Natural killer cell (primary cell): ENCODE results near the gene LITAFD. TPM values are rescaled to one million over a fixed set of nuclear protein-coding genes. Genes with fewer than 3 reads are reported as not detected.

Source experiments
- ATAC-seq, 3 donors: fragments of 150-1000 bp in 2 of 3; fragments of 200-7000 bp in 1 of 3; cut with Tn5 transposase; 1 replicate in 1 of 3; 2 replicates in 2 of 3; pipeline ENCODE4 v1.10.0; 2021; ENCODE audit warnings: mild to moderate bottlenecking in 2 of 3, moderate library complexity in 2 of 3
- DNase-seq, 2 donors: peaks; one replicate each; pipeline versions ENCODE4 v3.0.0 to v3.0.0-alpha.2; 2013 to 2021; ENCODE audit warnings: mixed read lengths in 1 of 2
- H3K27ac ChIP-seq: one replicate; pipeline ENCODE4 v1.5.1; 2013; ENCODE audit warnings: mild to moderate bottlenecking, low read length
- H3K27me3 ChIP-seq: one replicate; pipeline ENCODE4 v1.6.1; 2013; ENCODE audit warnings: low read length; ENCODE audit not compliant: control insufficient read depth, insufficient read depth
- H3K36me3 ChIP-seq: one replicate; pipeline ENCODE4 v1.6.1; 2013; ENCODE audit warnings: low read length; ENCODE audit not compliant: control insufficient read depth, insufficient read depth
- H3K4me1 ChIP-seq: one replicate; pipeline ENCODE4 v1.6.1; 2013; ENCODE audit warnings: low read length; ENCODE audit not compliant: control insufficient read depth, insufficient read depth
- H3K4me3 ChIP-seq: one replicate; pipeline ENCODE4 v1.5.1; 2013; ENCODE audit warnings: low read length
- H3K9me3 ChIP-seq: one replicate; pipeline ENCODE4 v1.6.1; 2013; ENCODE audit warnings: low read length; ENCODE audit not compliant: control insufficient read depth, insufficient read depth
- H3K27ac Mint-ChIP-seq, 2 donors: one replicate each; pipeline ENCODE4 v1.8.0; 2022; ENCODE audit warnings: mild to moderate bottlenecking in 2 of 2, mixed read lengths in 2 of 2, moderate library complexity in 1 of 2
- H3K27me3 Mint-ChIP-seq, 2 donors: one replicate each; pipeline ENCODE4 v1.8.0; 2022; ENCODE audit warnings: low read depth in 2 of 2, mixed read lengths in 2 of 2
- H3K36me3 Mint-ChIP-seq: one replicate; pipeline ENCODE4 v1.8.0; 2022; ENCODE audit warnings: mixed read lengths
- H3K4me1 Mint-ChIP-seq, 2 donors: one replicate each; pipeline ENCODE4 v1.8.0; 2022; ENCODE audit warnings: mixed read lengths in 2 of 2
- H3K4me3 Mint-ChIP-seq: one replicate; pipeline ENCODE4 v1.8.0; 2022; ENCODE audit warnings: mild to moderate bottlenecking, moderate library complexity, mixed read lengths
- H3K9me3 Mint-ChIP-seq, 2 donors: one replicate each; pipeline ENCODE4 v1.8.0; 2022; ENCODE audit warnings: mixed read lengths in 2 of 2
- CTCF ChIP-seq: fragments of 200-600 bp; IDR thresholded peaks from one replicate; pipeline ENCODE4 v1.8.0; 2022; ENCODE audit warnings: antibody characterized with exemption
- WGBS: methylation state at CpG from one replicate; pipeline ENCODE4 v1.1.7; 2013; ENCODE audit warnings: missing lambda C conversion rate; ENCODE audit not compliant: insufficient coverage; 5-methylcytosine and 5-hydroxymethylcytosine counted together
- intact Hi-C: fragments of 100-400 bp; cut with micrococcal nuclease; formaldehyde crosslinking; loops from one replicate; pipeline ENCODE4 v1.14.2; 2022
- total RNA-seq, 4 donors: library from RNA; stranded (reverse); fragments of 120-200 nt in 1 of 4; gene quantifications; one replicate each; pipeline versions ENCODE4 v1.2.3 to v1.2.4, GENCODE V29; 2013 to 2022

LITAFD gene
- total RNA-seq, 3 donors from 2014 or later (not counting 1 experiment from before 2014, with no cell fraction given): 0.21 to 1.1 (median 0.29) TPM

GRCh38 chr16:8925455-8925854, 43.3 kb downstream of the LITAFD start:
- Mint-ChIP-seq H3K9me3 (no peaks in the 10 kb centered on the region), H3K4me3 (no peak overlapping the region), H3K36me3 (no peaks in the 10 kb centered on the region), H3K4me1 (peaks cover 46 to 47% of the 10 kb centered on the region in 2 donors), H3K27me3 (no peaks in the 10 kb centered on the region), H3K27ac (no peak overlapping the region)
- no peak for TF ChIP-seq CTCF
- H3K4me3 ChIP-seq: no peak overlapping the region
- H3K36me3 ChIP-seq: peaks cover 42% of the 10 kb centered on the region
- ATAC-seq: no peak
- no peak for DNase-seq
- H3K4me1 ChIP-seq: no peaks in the 10 kb centered on the region
- WGBS: 92% methylated on average over 7 of the region's 7 CpGs
- H3K27me3 ChIP-seq: no peaks in the 10 kb centered on the region
- H3K9me3 ChIP-seq: no peaks in the 10 kb centered on the region
- H3K27ac ChIP-seq: no peak overlapping the region
- intact Hi-C loops: no loop called here

DNA sequence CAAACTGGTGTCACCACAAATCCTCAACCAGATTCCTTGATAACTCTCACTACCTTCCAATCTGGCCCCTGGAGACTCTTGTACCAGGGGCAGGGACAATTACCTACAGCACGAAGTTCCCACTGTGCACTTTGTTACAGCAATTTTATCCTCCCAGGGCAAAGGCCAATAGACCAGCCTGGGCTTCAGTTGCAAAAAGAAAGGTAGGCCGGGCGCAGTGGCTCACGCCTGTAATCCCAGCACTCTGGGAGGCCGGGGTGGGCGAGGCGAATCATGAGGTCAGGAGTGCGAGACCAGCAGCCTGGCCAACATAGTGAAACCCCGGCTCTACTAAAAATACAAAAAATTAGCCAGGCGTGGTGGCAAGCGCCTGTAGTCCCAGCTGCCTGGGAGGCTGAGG, 44.7 kb downstream of the LITAFD start:
- no peaks in the 10 kb centered on the region for H3K27me3 ChIP-seq
- H3K36me3 Mint-ChIP-seq: no peaks in the 10 kb centered on the region
- peaks cover 28% of the 10 kb centered on the region for H3K36me3 ChIP-seq
- intact Hi-C loops: no loop called here
- 94% methylated on average over 11 of the region's 11 CpGs for WGBS
- ATAC-seq: no peak
- TF ChIP-seq CTCF: no peak
- H3K27ac Mint-ChIP-seq: no peak overlapping the region
- no peak for DNase-seq
- no peaks in the 10 kb centered on the region for H3K9me3 ChIP-seq
- no peak overlapping the region for H3K27ac ChIP-seq
- no peaks in the 10 kb centered on the region for H3K9me3 Mint-ChIP-seq
- no peak overlapping the region for H3K4me3 ChIP-seq
- H3K4me1 Mint-ChIP-seq: peaks cover 51 to 55% of the 10 kb centered on the region in 2 donors
- H3K27me3 Mint-ChIP-seq: no peaks in the 10 kb centered on the region
- no peak overlapping the region for H3K4me3 Mint-ChIP-seq
- peaks cover 2% of the 10 kb centered on the region for H3K4me1 ChIP-seq

GRCh38 chr16:8928467-8928957, 46.4 kb downstream of the LITAFD start:
- Histone ChIP-seq H3K27me3 (no peaks in the 10 kb centered on the region), H3K9me3 (no peaks in the 10 kb centered on the region), H3K4me1 (peaks cover 3% of the 10 kb centered on the region), H3K36me3 (peaks cover 18% of the 10 kb centered on the region), H3K4me3 (no peak overlapping the region), H3K27ac (no peak overlapping the region)
- no peak for DNase-seq
- Mint-ChIP-seq H3K27ac (no peak overlapping the region), H3K4me3 (no peak overlapping the region), H3K9me3 (no peaks in the 10 kb centered on the region), H3K27me3 (no peaks in the 10 kb centered on the region), H3K36me3 (no peaks in the 10 kb centered on the region), H3K4me1 (peaks cover 57 to 63% of the 10 kb centered on the region in 2 donors)
- no peak for ATAC-seq
- 87% methylated on average over 10 of the region's 10 CpGs for WGBS
- TF ChIP-seq CTCF: no peak
- intact Hi-C loops: no loop called here

DNA sequence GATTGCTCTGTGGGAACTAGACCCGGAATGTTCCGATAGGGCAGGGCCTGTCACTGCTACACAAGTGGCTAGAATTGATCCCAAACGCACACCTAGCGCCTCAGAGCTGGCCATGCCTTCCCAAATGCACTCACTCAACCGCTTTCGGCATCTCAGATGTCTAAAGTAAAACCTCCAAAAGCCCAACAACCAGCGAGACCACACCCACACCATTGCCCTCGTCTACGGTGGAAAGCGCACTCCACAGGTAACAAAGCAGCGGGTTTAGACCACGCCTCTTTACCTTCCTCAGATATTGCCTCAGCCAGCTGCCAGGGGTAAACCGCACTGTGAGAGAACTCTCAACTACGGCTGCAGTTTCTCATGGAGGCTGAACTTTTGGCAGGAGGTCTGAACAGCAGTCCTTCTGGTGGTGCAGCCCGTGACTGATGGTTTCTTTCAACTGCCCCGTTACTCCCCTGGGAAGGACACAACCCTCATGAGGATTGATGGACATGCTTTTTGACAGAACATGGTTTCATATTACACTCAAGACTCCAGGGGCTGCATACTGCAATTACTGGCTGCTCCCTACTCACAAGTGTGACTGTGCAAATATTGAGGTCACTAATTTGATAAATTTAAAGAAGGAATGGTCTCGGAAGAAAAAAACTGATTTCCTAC, 47.1 kb downstream of the LITAFD start:
- no peaks in the 10 kb centered on the region for H3K9me3 ChIP-seq
- WGBS: 94% methylated on average over 16 of the region's 17 CpGs
- DNase-seq (no peak), ATAC-seq (no peak)
- Mint-ChIP-seq H3K27me3 (no peaks in the 10 kb centered on the region), H3K36me3 (no peaks in the 10 kb centered on the region), H3K27ac (no peak overlapping the region), H3K9me3 (no peaks in the 10 kb centered on the region), H3K4me3 (no peak overlapping the region), H3K4me1 (peaks cover 54 to 63% of the 10 kb centered on the region in 2 donors)
- no peaks in the 10 kb centered on the region for H3K27me3 ChIP-seq
- no peak overlapping the region for H3K27ac ChIP-seq
- H3K4me3 ChIP-seq: no peak overlapping the region
- H3K4me1 ChIP-seq: peaks cover 3% of the 10 kb centered on the region
- H3K36me3 ChIP-seq: peaks cover 18% of the 10 kb centered on the region
- no peak for TF ChIP-seq CTCF
- intact Hi-C loops: no loop called here
